Neural progenitor cell (in vitro differentiated cells): Measurements from ENCODE around the gene BNIP3. TPM values are rescaled to one million over a fixed set of nuclear protein-coding genes. Genes with fewer than 3 reads are reported as not detected.
"Not testable (repeated sequence)": the region's sequence is repeated elsewhere in the genome, so short reads cannot be mapped to it uniquely, and the experiment has no call there.

Experiments used
- DNase-seq: peaks from one replicate; pipeline ENCODE4 v3.0.0-alpha.2; 2016; ENCODE audit warnings: low spot score
- H2AFZ ChIP-seq: fragments of 200-600 bp; sonication (generic); replicated peaks from 2 replicates; pipeline ENCODE4 v1.6.1; 2016; ENCODE audit warnings: antibody characterized with exemption
- H3F3A ChIP-seq: fragments of 200-600 bp; sonication (generic); 2 replicates; pipeline ENCODE4 v1.6.1; 2016; ENCODE audit warnings: antibody characterized with exemption, low read depth
- H3K27ac ChIP-seq: fragments of 200-600 bp; sonication (generic); 2 replicates; pipeline ENCODE4 v1.5.1; 2016; ENCODE audit warnings: mild to moderate bottlenecking
- H3K27me3 ChIP-seq: fragments of 200-600 bp; sonication (generic); 2 replicates; pipeline ENCODE4 v1.6.1; 2016; ENCODE audit warnings: mild to moderate bottlenecking, moderate library complexity
- H3K36me3 ChIP-seq: fragments of 200-600 bp; sonication (generic); 2 replicates; pipeline ENCODE4 v1.5.1; 2016
- H3K4me1 ChIP-seq: fragments of 200-600 bp; sonication (generic); 2 replicates; pipeline ENCODE4 v1.6.1; 2016; ENCODE audit warnings: mixed run types
- H3K4me2 ChIP-seq: fragments of 200-600 bp; sonication (generic); 2 replicates; pipeline ENCODE4 v1.6.1; 2016
- H3K4me3 ChIP-seq: fragments of 200-600 bp; sonication (generic); 2 replicates; pipeline ENCODE4 v1.5.1; 2016
- H3K79me2 ChIP-seq: fragments of 200-600 bp; sonication (generic); 2 replicates; pipeline ENCODE4 v1.6.1; 2016; ENCODE audit warnings: low read depth
- H3K9ac ChIP-seq: fragments of 200-600 bp; sonication (generic); 2 replicates; pipeline ENCODE4 v1.6.1; 2016
- H3K9me3 ChIP-seq: fragments of 200-600 bp; sonication (generic); 2 replicates; pipeline ENCODE4 v1.5.1; 2016; ENCODE audit warnings: low read depth
- H4K20me1 ChIP-seq: fragments of 200-600 bp; sonication (generic); 2 replicates; pipeline ENCODE4 v1.6.1; 2016; ENCODE audit warnings: low read depth
- H3K27ac Mint-ChIP-seq: 3 replicates; pipeline ENCODE4 v1.8.0; 2021; ENCODE audit warnings: mixed read lengths
- H3K27me3 Mint-ChIP-seq: 2 replicates; pipeline ENCODE4 v1.8.0; 2022; ENCODE audit warnings: low read depth, mild to moderate bottlenecking, inconsistent platforms, moderate library complexity, mixed read lengths; ENCODE audit not compliant: insufficient read depth
- H3K36me3 Mint-ChIP-seq: 3 replicates; pipeline ENCODE4 v1.8.0; 2021; ENCODE audit warnings: mixed read lengths
- H3K4me1 Mint-ChIP-seq: 3 replicates; pipeline ENCODE4 v1.8.0; 2021; ENCODE audit warnings: mixed read lengths
- H3K4me3 Mint-ChIP-seq: 3 replicates; pipeline ENCODE4 v1.8.0; 2021; ENCODE audit warnings: mild to moderate bottlenecking, moderate library complexity, mixed read lengths
- H3K9me3 Mint-ChIP-seq: 3 replicates; pipeline ENCODE4 v1.8.0; 2020; ENCODE audit warnings: mixed read lengths
- CTCF ChIP-seq: fragments of 200-600 bp; sonication (generic); IDR thresholded peaks from 2 replicates; pipeline ENCODE4 v1.5.1; 2017; ENCODE audit warnings: antibody characterized with exemption, mild to moderate bottlenecking
- EZH2 ChIP-seq: fragments of 200-600 bp; sonication (generic); IDR thresholded peaks from 2 replicates; pipeline ENCODE4 v1.6.1; 2017; ENCODE audit warnings: antibody characterized with exemption, mild to moderate bottlenecking, moderate library complexity
- EZH2phosphoT487 ChIP-seq: fragments of 200-600 bp; sonication (generic); IDR thresholded peaks from 2 replicates; pipeline ENCODE4 v1.6.1; 2017; ENCODE audit warnings: antibody characterized with exemption
- total RNA-seq: library from RNA; depleted of rRNA; stranded (reverse); fragments of >200 nt; gene quantifications from 2 replicates; pipeline ENCODE4 v1.2.3, GENCODE V29; 2015; ENCODE audit warnings: low replicate concordance

Gene BNIP3
- total RNA-seq, 1 donor from 2014 or later = 256 TPM

- H3K36me3 ChIP-seq = no peaks in the 10 kb centered on the region
- H3K4me1 ChIP-seq = no peaks in the 10 kb centered on the region
- H3K9ac ChIP-seq = no peak overlapping the region
- H3K27ac Mint-ChIP-seq = no peak overlapping the region
- peaks cover 6% of the 10 kb centered on the region for H3K9me3 Mint-ChIP-seq
- no peak overlapping the region for H3K27ac ChIP-seq
- no peak for DNase-seq
- H4K20me1 ChIP-seq = no peaks in the 10 kb centered on the region
- H3K4me1 Mint-ChIP-seq = no peaks in the 10 kb centered on the region
- H3K4me2 ChIP-seq = no peak overlapping the region
- H3K4me3 ChIP-seq = no peak overlapping the region
- H3K4me3 Mint-ChIP-seq = no peak overlapping the region
- peaks cover 66% of the 10 kb centered on the region for H3K36me3 Mint-ChIP-seq
- no peak overlapping the region for H2AFZ ChIP-seq
- H3F3A ChIP-seq = no peaks in the 10 kb centered on the region
- peaks cover 8% of the 10 kb centered on the region for H3K27me3 Mint-ChIP-seq
- TF ChIP-seq EZH2 (no peak), CTCF (no peak), EZH2phosphoT487 (no peak)
- no peaks in the 10 kb centered on the region for H3K79me2 ChIP-seq
- no peaks in the 10 kb centered on the region for H3K9me3 ChIP-seq
- no peaks in the 10 kb centered on the region for H3K27me3 ChIP-seq
These were observed 27.3 kb downstream of the BNIP3 start for GRCh38 chr10:131954356-131954965.

GRCh38 chr10:131949908-131950307 lies 31.8 kb downstream of the BNIP3 start:
- H3K79me2 ChIP-seq, H3K9ac ChIP-seq, H3K4me3 Mint-ChIP-seq, H3K27me3 Mint-ChIP-seq, H3K4me3 ChIP-seq, DNase-seq, H2AFZ ChIP-seq, H3K9me3 Mint-ChIP-seq, H3K9me3 ChIP-seq, H4K20me1 ChIP-seq, H3K4me1 ChIP-seq, H3K27ac Mint-ChIP-seq, H3K4me1 Mint-ChIP-seq, H3F3A ChIP-seq, H3K27me3 ChIP-seq, H3K36me3 ChIP-seq, H3K27ac ChIP-seq, H3K4me2 ChIP-seq: not testable (repeated sequence)
- H3K36me3 Mint-ChIP-seq = peaks cover 60% of the 10 kb centered on the region

- Histone ChIP-seq H4K20me1 (no peaks in the 10 kb centered on the region), H3K4me3 (no peak overlapping the region), H3F3A (no peaks in the 10 kb centered on the region), H3K9me3 (no peaks in the 10 kb centered on the region), H3K9ac (no peak overlapping the region), H3K4me1 (no peaks in the 10 kb centered on the region), H3K79me2 (no peaks in the 10 kb centered on the region), H3K27me3 (no peaks in the 10 kb centered on the region), H3K36me3 (no peaks in the 10 kb centered on the region), H2AFZ (no peak overlapping the region), H3K4me2 (no peak overlapping the region), H3K27ac (no peak overlapping the region)
- Mint-ChIP-seq H3K36me3 (peaks cover 53% of the 10 kb centered on the region), H3K9me3 (no peaks in the 10 kb centered on the region), H3K4me1 (no peaks in the 10 kb centered on the region), H3K27ac (no peak overlapping the region), H3K27me3 (peaks cover 5% of the 10 kb centered on the region), H3K4me3 (no peak overlapping the region)
- TF ChIP-seq EZH2phosphoT487 (no peak), EZH2 (no peak), CTCF (no peak)
- DNase-seq = no peak
These were observed 32.5 kb downstream of the BNIP3 start for GRCh38 chr10:131949041-131949862.

GRCh38 chr10:131948501-131948900 lies 33.2 kb downstream of the BNIP3 start:
- Mint-ChIP-seq H3K27me3 (peaks cover 5% of the 10 kb centered on the region), H3K27ac (no peak overlapping the region), H3K36me3 (peaks cover 53% of the 10 kb centered on the region), H3K4me1 (no peaks in the 10 kb centered on the region), H3K9me3 (no peaks in the 10 kb centered on the region), H3K4me3 (no peak overlapping the region)
- TF ChIP-seq CTCF (no peak), EZH2 (no peak), EZH2phosphoT487 (no peak)
- H3F3A ChIP-seq = no peaks in the 10 kb centered on the region
- H3K79me2 ChIP-seq = no peaks in the 10 kb centered on the region
- DNase-seq = no peak
- H3K27ac ChIP-seq = no peak overlapping the region
- no peaks in the 10 kb centered on the region for H3K4me1 ChIP-seq
- no peak overlapping the region for H2AFZ ChIP-seq
- no peak overlapping the region for H3K4me3 ChIP-seq
- H3K27me3 ChIP-seq = no peaks in the 10 kb centered on the region
- no peaks in the 10 kb centered on the region for H3K36me3 ChIP-seq
- no peaks in the 10 kb centered on the region for H4K20me1 ChIP-seq
- H3K9ac ChIP-seq = no peak overlapping the region
- no peak overlapping the region for H3K4me2 ChIP-seq
- H3K9me3 ChIP-seq = no peaks in the 10 kb centered on the region
